Measurements from ENCODE around the gene SCTR. TPM values are rescaled to one million over a fixed set of nuclear protein-coding genes. Genes with fewer than 3 reads are reported as not detected.

The SCTR gene
- total RNA-seq, 1 experiment from 2014 or later = not detected

DNA sequence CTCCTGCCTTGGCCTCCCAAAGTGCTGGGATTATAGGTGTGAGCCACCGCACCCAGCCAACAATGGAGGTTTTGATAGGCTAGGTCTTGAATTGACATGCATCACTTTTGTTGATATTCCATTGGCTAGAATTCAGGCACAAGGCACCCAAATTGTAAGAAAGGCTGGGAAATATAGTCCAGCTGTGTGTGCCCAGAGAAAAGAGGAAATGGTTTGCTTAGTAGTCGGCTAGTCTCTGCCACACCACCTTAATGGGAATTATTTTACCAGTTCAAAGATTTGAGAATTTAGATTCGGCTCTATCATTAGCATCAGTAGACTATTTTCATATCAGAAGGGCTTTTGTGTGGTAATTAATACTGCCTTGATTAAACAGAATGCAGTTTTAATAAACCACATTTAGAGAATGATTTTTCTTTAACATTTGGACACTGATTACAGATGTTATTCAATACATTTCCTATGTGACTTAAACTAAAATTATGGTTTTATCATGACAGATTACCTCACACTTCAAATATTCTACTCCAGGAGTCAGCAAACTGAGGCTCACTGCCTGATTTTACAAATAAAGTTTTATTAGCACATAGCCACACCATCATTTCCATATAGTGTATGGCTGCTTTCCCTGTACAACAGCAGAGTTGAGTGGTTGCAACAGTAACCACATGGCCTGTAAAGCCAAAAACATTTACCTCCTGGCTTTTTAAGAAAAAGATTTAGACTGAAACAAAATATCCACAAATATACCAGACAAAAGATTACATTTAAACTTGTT, 130.1 kb downstream of the SCTR start:
- no peaks in the 10 kb centered on the region for H3K9me3 ChIP-seq (ENCODE audit: low read length)
- H3K79me2 ChIP-seq (ENCODE audit: low read length) = no peaks in the 10 kb centered on the region
- H3K27me3 ChIP-seq (ENCODE audit: low read length) = no peaks in the 10 kb centered on the region
- H3K27ac ChIP-seq (ENCODE audit: low read length) = no peak overlapping the region
- H3K9me2 ChIP-seq (replicated peaks; ENCODE audit: insufficient read depth, low read length) = no peaks in the 10 kb centered on the region
- no peak overlapping the region for H3K4me3 ChIP-seq (ENCODE audit: low read length)
- H3K9ac ChIP-seq (ENCODE audit: low read length) = no peak overlapping the region
- no peaks in the 10 kb centered on the region for H3K4me1 ChIP-seq (ENCODE audit: low read length)
- no peaks in the 10 kb centered on the region for H4K20me1 ChIP-seq (ENCODE audit: insufficient read depth, low read depth, low read length)
- DNase-seq = no peak
- H3K4me2 ChIP-seq (ENCODE audit: low read depth, low read length, poor library complexity, severe bottlenecking) = no peak overlapping the region
- H3K36me3 ChIP-seq (ENCODE audit: insufficient read depth, low read length) = no peaks in the 10 kb centered on the region
- no peak overlapping the region for H2AFZ ChIP-seq (ENCODE audit: low read length)

Other genes with a start within 250 kb of the SCTR start
- gene C2orf76, start 157.6 kb downstream of the SCTR start, total RNA-seq (2014; rRNA removed; shearing (Covaris generic); ENCODE audit: low replicate concordance) = 6.6 TPM in 2 replicates
- gene DBI, start 157.5 kb downstream of the SCTR start, total RNA-seq (2014; rRNA removed; shearing (Covaris generic); ENCODE audit: low replicate concordance) = 70.9 and 109 TPM in 2 replicates
- gene TMEM37, start 92.6 kb downstream of the SCTR start, total RNA-seq (2014; rRNA removed; shearing (Covaris generic); ENCODE audit: low replicate concordance) = not detected in 2 replicates
- 0.72 TPM in 1 of 2 replicates, not detected in the other for gene CFAP221, start 20.0 kb upstream of the SCTR start, total RNA-seq (2014; rRNA removed; shearing (Covaris generic); ENCODE audit: low replicate concordance)
- gene TMEM177, start 154.7 kb upstream of the SCTR start, total RNA-seq (2014; rRNA removed; shearing (Covaris generic); ENCODE audit: low replicate concordance) = 22.9 and 36.9 TPM in 2 replicates
- gene PTPN4, start 235.4 kb upstream of the SCTR start, total RNA-seq (2014; rRNA removed; shearing (Covaris generic); ENCODE audit: low replicate concordance) = 34.5 and 56.7 TPM in 2 replicates

Data from Karpas-422 (cell line).